Osteoblast (primary cell): Measurements from ENCODE around the gene CREB1. TPM values are rescaled to one million over a fixed set of nuclear protein-coding genes. Genes with fewer than 3 reads are reported as not detected.
A peak's percentile ranks its signal among the peaks of the same experiment; 100 is the strongest.

Experiments
- DNase-seq: peaks from one replicate; pipeline ENCODE4 v3.0.0; 2011; ENCODE audit warnings: low spot score, mixed read lengths; ENCODE audit not compliant: insufficient read length; ENCODE audit errors: missing footprints
- H2AFZ ChIP-seq: 2 replicates; pipeline ENCODE4 v1.6.0; 2011; ENCODE audit warnings: mild to moderate bottlenecking, low read length
- H3K27ac ChIP-seq: 2 replicates; pipeline ENCODE4 v1.5.1; 2011; ENCODE audit warnings: mild to moderate bottlenecking, low read depth, low read length, moderate library complexity
- H3K27me3 ChIP-seq: 2 replicates; pipeline ENCODE4 v1.6.0; 2012; ENCODE audit warnings: mild to moderate bottlenecking, control low read depth, inconsistent platforms, low read length, moderate library complexity; ENCODE audit not compliant: insufficient read depth
- H3K36me3 ChIP-seq: 2 replicates; pipeline ENCODE4 v1.5.1; 2011; ENCODE audit warnings: mild to moderate bottlenecking, low read length, control low read depth, moderate library complexity; ENCODE audit not compliant: insufficient read depth
- H3K4me1 ChIP-seq: 2 replicates; pipeline ENCODE4 v1.5.1; 2011; ENCODE audit warnings: mild to moderate bottlenecking, low read length, control low read depth, moderate library complexity; ENCODE audit not compliant: insufficient read depth
- H3K4me2 ChIP-seq: 2 replicates; pipeline ENCODE4 v1.6.0; 2011; ENCODE audit warnings: mild to moderate bottlenecking, low read length; ENCODE audit not compliant: insufficient read depth
- H3K4me3 ChIP-seq: fragments of 200-600 bp; sonication (generic); 3 replicates; pipeline ENCODE4 v1.5.1; 2012; ENCODE audit warnings: mild to moderate bottlenecking, low read length, inconsistent platforms; ENCODE audit not compliant: insufficient read depth
- H3K79me2 ChIP-seq: 2 replicates; pipeline ENCODE4 v1.6.0; 2012; ENCODE audit warnings: mild to moderate bottlenecking, low read length, control low read depth, inconsistent platforms; ENCODE audit not compliant: insufficient read depth
- H3K9me3 ChIP-seq: 2 replicates; pipeline ENCODE4 v1.5.1; 2011; ENCODE audit warnings: low read depth, low read length, control low read depth
- H4K20me1 ChIP-seq: 2 replicates; pipeline ENCODE4 v1.6.0; 2012; ENCODE audit warnings: mild to moderate bottlenecking, low read length, control low read depth; ENCODE audit not compliant: insufficient read depth
- CTCF ChIP-seq: IDR thresholded peaks from 2 replicates; pipeline ENCODE4 v1.5.1; 2011; ENCODE audit warnings: mild to moderate bottlenecking, low read depth, low read length, moderate library complexity; ENCODE audit errors: extremely low read depth
- total RNA-seq: library from RNA; depleted of rRNA; stranded (reverse); fragments of >200 nt; gene quantifications from 2 replicates; pipeline ENCODE4 v1.2.3, GENCODE V29; 2012

Gene CREB1
- total RNA-seq, 1 donor, result 38.4 TPM

GRCh38 chr2:207565736-207566500, 36.2 kb downstream of the CREB1 start:
- peaks cover 9% of the 10 kb centered on the region for H3K79me2 ChIP-seq
- no peaks in the 10 kb centered on the region for H3K27me3 ChIP-seq
- H3K27ac ChIP-seq, result no peak overlapping the region
- DNase-seq, result no peak
- H3K4me3 ChIP-seq, result no peak overlapping the region
- peaks cover 36% of the 10 kb centered on the region for H3K36me3 ChIP-seq
- H3K4me1 ChIP-seq, result peaks cover 9% of the 10 kb centered on the region
- H2AFZ ChIP-seq, result no peak overlapping the region
- H3K4me2 ChIP-seq, result no peak overlapping the region
- no peaks in the 10 kb centered on the region for H4K20me1 ChIP-seq
- no peak for TF ChIP-seq CTCF
- H3K9me3 ChIP-seq, result no peaks in the 10 kb centered on the region

DNA sequence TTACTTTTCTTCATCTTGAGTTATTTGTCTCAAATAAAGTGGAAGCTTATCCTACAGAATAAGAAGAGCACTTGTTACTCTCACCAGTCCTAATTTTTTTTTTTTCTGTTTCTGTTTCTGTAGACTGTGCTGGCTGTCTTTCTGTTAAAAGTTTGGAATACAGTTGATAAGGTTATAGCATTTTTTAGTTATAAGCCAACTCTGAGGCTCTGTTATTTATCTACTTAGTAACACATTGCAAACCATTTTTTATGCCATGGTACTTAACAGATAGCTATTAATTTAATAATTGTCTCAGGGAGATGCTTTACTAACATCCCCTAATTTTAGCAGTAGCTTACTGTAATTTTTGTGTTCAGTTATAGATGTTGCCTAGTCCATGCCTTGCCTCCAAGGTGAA, 37.9 kb downstream of the CREB1 start:
- no peak overlapping the region for H3K27ac ChIP-seq
- H4K20me1 ChIP-seq, result no peaks in the 10 kb centered on the region
- H2AFZ ChIP-seq, result no peak overlapping the region
- no peaks in the 10 kb centered on the region for H3K9me3 ChIP-seq
- TF ChIP-seq CTCF, result no peak
- peaks cover 4% of the 10 kb centered on the region for H3K79me2 ChIP-seq
- H3K4me3 ChIP-seq, result no peak overlapping the region
- peak; percentile 26 for DNase-seq
- peaks cover 39% of the 10 kb centered on the region for H3K36me3 ChIP-seq
- no peaks in the 10 kb centered on the region for H3K4me1 ChIP-seq
- H3K4me2 ChIP-seq, result no peak overlapping the region
- H3K27me3 ChIP-seq, result no peaks in the 10 kb centered on the region

DNA sequence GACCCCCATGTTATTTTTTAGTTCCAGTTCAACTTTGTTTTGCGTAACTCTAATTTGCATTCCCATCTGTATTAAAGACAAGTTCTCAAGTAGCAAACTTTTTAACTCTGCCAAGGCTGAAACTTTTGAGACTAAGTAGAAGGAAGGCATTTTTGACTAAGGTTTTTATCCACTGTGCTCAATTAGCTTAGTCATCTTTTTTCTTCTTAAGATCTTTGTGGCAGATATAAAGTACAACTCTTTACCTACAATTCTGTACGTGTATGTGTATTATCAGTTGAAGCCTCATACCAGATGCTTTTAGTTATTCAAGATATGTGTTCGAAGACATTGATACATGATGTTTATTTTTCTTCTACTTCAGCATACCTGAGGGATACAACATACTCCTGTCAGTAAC, 41.6 kb downstream of the CREB1 start:
- no peak for TF ChIP-seq CTCF
- H3K9me3 ChIP-seq, result no peaks in the 10 kb centered on the region
- H3K27ac ChIP-seq, result no peak overlapping the region
- no peaks in the 10 kb centered on the region for H3K27me3 ChIP-seq
- peaks cover under 1% of the 10 kb centered on the region for H3K79me2 ChIP-seq
- no peak for DNase-seq
- H3K4me1 ChIP-seq, result no peaks in the 10 kb centered on the region
- no peaks in the 10 kb centered on the region for H4K20me1 ChIP-seq
- no peak overlapping the region for H2AFZ ChIP-seq
- no peak overlapping the region for H3K4me2 ChIP-seq
- H3K4me3 ChIP-seq, result no peak overlapping the region
- peaks cover 46% of the 10 kb centered on the region for H3K36me3 ChIP-seq

DNA sequence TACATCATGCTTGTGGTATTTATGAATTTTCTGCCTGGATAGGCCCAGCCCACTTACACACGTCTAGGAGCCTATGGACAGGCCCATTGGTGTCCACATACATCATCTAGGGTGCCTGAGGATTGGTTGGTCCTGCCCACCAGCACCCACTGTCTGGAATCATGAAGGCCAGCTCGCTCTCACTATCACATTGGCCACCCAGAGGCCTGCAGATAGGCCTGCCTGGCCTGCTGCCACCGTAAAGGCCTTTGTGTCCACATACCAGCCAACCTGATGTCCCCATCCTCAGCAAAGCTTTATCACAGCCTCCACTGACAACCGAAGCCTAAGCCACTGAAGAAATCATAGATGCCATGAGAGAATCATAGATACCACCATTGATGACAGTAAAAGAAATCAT, 55.2 kb downstream of the CREB1 start:
- H3K4me2 ChIP-seq, result no peak overlapping the region
- no peak overlapping the region for H2AFZ ChIP-seq
- peaks cover 42% of the 10 kb centered on the region for H3K36me3 ChIP-seq
- TF ChIP-seq CTCF, result no peak
- no peaks in the 10 kb centered on the region for H4K20me1 ChIP-seq
- no peaks in the 10 kb centered on the region for H3K9me3 ChIP-seq
- no peak for DNase-seq
- H3K4me1 ChIP-seq, result no peaks in the 10 kb centered on the region
- peaks cover 12% of the 10 kb centered on the region for H3K79me2 ChIP-seq
- H3K27ac ChIP-seq, result no peak overlapping the region
- H3K27me3 ChIP-seq, result no peaks in the 10 kb centered on the region
- no peak overlapping the region for H3K4me3 ChIP-seq
